ENCODE measurements around the gene ULK4. TPM values are rescaled to one million over a fixed set of nuclear protein-coding genes. Genes with fewer than 3 reads are reported as not detected.

Gene ULK4
- total and polyA plus RNA-seq, 2 of the 8 experiments (the other 6 are each of a cell fraction or from before 2014, with no cell fraction given) = 3.0 to 10.8 TPM

- ChIA-PET POLR2A (ENCODE audit: partially characterized antibody) (no interaction called here), CTCF (ENCODE audit: partially characterized antibody) (no interaction called here)
- Histone ChIP-seq H3K27me3 (replicated peaks in 1 of 4; ENCODE audit: control insufficient read depth in 3 of 4, extremely low read depth in 1 of 4, insufficient read depth in 3 of 4, low read length in 3 of 4) (no peaks in the 10 kb centered on the region), H2BK120ac (replicated peaks; ENCODE audit: low read depth, low read length) (no peak overlapping the region), H3K9me3 (ENCODE audit: insufficient read depth in 2 of 2, low read depth in 1 of 2, low read length in 1 of 2) (no peaks in the 10 kb centered on the region), H4K91ac (replicated peaks; ENCODE audit: insufficient read length, low read length) (no peak overlapping the region), H3K4me3 (ENCODE audit: extremely low read depth in 1 of 4, insufficient read depth in 2 of 4, low read depth in 3 of 4, low read length in 4 of 4) (no peak overlapping the region), H3K79me1 (ENCODE audit: low read depth, low read length) (no peaks in the 10 kb centered on the region), H3K56ac (replicated peaks; ENCODE audit: insufficient read length, low read depth, low read length) (no peak overlapping the region), H2BK12ac (ENCODE audit: low read depth, low read length) (no peak overlapping the region), H3K4me2 (ENCODE audit: insufficient read depth in 1 of 2, low read depth in 2 of 2, low read length in 2 of 2) (no peak overlapping the region), H3K4me1 (replicated peaks in 1 of 4; ENCODE audit: control insufficient read depth in 3 of 4, insufficient read depth in 4 of 4, low read length in 3 of 4) (no peaks in the 10 kb centered on the region), H4K8ac (ENCODE audit: extremely low read depth, insufficient read depth, low read length) (no peak overlapping the region), H3K18ac (ENCODE audit: extremely low read depth, low read length) (no peak overlapping the region), H3K14ac (ENCODE audit: insufficient read length) (no peak overlapping the region), H2BK20ac (ENCODE audit: low read length) (no peak overlapping the region), H4K20me1 (replicated peaks in 1 of 2; ENCODE audit: control insufficient read depth in 1 of 2, insufficient read depth in 2 of 2, low read length in 2 of 2) (no peaks in the 10 kb centered on the region), H2BK15ac (ENCODE audit: low read length) (no peak overlapping the region), H2AK5ac (ENCODE audit: low read depth, low read length) (no peak overlapping the region), H3K23ac (ENCODE audit: insufficient read length) (no peak overlapping the region), H3K79me2 (ENCODE audit: control insufficient read depth in 1 of 2, insufficient read depth in 2 of 2, low read length in 2 of 2) (no peaks in the 10 kb centered on the region), H2BK5ac (ENCODE audit: low read depth, low read length) (no peak overlapping the region), H3K23me2 (ENCODE audit: low read depth, low read length) (no peaks in the 10 kb centered on the region), H4K5ac (ENCODE audit: insufficient read length, low read depth, low read length) (no peak overlapping the region), H2AFZ (ENCODE audit: low read length) (no peak overlapping the region), H3K4ac (replicated peaks; ENCODE audit: insufficient read length, low read depth, low read length) (no peak overlapping the region), H3K36me3 (ENCODE audit: control insufficient read depth in 2 of 4, insufficient read depth in 4 of 4, low read length in 3 of 4) (no peaks in the 10 kb centered on the region), H3K27ac (ENCODE audit: low read depth, low read length) (no peak overlapping the region), H3K9ac (replicated peaks in 1 of 4; ENCODE audit: extremely low read depth in 1 of 4, low read depth in 3 of 4, low read length in 3 of 4) (no peak overlapping the region)
- 88% methylated on average over 1 of the region's 1 CpG; no CpG with 5 or more reads in 1 of the 2 experiments for WGBS, 2 experiments (ENCODE audit: extremely low coverage in 1 of 2, insufficient coverage in 1 of 2, insufficient read length in 1 of 2, insufficient replicate concordance in 2 of 2, low coverage in 1 of 2, low lambda C conversion rate in 2 of 2, missing lambda C conversion rate in 1 of 2)
- DNase-seq (ENCODE audit: low read depth in 1 of 2, low spot score in 2 of 2) (no peak), FAIRE-seq (no peak)
- no peak for TF ChIP-seq TBP (IDR thresholded peaks at IDR 0.05; ENCODE audit: low read depth, low read length)
- TF ChIP-seq MAFK (IDR thresholded peaks at IDR 0.05; ENCODE audit: low read depth, low read length) = no peak
- TF ChIP-seq SP4 (IDR thresholded peaks at IDR 0.05; ENCODE audit: low read length) = no peak
- no peak for TF ChIP-seq TAF7 (optimal IDR thresholded peaks at IDR 0.05; ENCODE audit: borderline replicate concordance, low read depth, low read length)
- no peak for TF ChIP-seq SAP30 (IDR thresholded peaks at IDR 0.05; ENCODE audit: insufficient read depth, insufficient replicate concordance, low read length)
- TF ChIP-seq CTCF (IDR thresholded peaks at IDR 0.05; ENCODE audit: control extremely low read depth in 1 of 3, insufficient read depth in 1 of 3, low read depth in 1 of 3, low read length in 3 of 3) = no peak
- TF ChIP-seq RAD21 (IDR thresholded peaks at IDR 0.05 in 1 of 2, conservative IDR thresholded peaks at IDR 0.05 in 1 of 2; ENCODE audit: low read depth in 2 of 2, low read length in 2 of 2) = no peak
- no peak for TF ChIP-seq SIN3A (conservative IDR thresholded peaks at IDR 0.05 in 1 of 2, IDR thresholded peaks at IDR 0.05 in 1 of 2; ENCODE audit: low read depth in 1 of 2, low read length in 2 of 2)
- TF ChIP-seq SP1 (IDR thresholded peaks at IDR 0.05; ENCODE audit: low read depth, low read length) = no peak
- TF ChIP-seq CHD2 (IDR thresholded peaks at IDR 0.05; ENCODE audit: low read length) = no peak
- TF ChIP-seq CHD1 (IDR thresholded peaks at IDR 0.05; ENCODE audit: low read depth, low read length) = no peak
- TF ChIP-seq NRF1 (IDR thresholded peaks at IDR 0.05; ENCODE audit: low read depth, low read length) = no peak
Measured at GRCh38 chr3:41746215-41746614, 215.7 kb downstream of the ULK4 start.

All from H1 (cell line).